ENCODE results near the gene ARID1A. TPM values are rescaled to one million over a fixed set of nuclear protein-coding genes. Genes with fewer than 3 reads are reported as not detected.

ARID1A gene
- polyA plus RNA-seq, 3 donors = 6.6 to 84.4 (median 9.5) TPM

DNA sequence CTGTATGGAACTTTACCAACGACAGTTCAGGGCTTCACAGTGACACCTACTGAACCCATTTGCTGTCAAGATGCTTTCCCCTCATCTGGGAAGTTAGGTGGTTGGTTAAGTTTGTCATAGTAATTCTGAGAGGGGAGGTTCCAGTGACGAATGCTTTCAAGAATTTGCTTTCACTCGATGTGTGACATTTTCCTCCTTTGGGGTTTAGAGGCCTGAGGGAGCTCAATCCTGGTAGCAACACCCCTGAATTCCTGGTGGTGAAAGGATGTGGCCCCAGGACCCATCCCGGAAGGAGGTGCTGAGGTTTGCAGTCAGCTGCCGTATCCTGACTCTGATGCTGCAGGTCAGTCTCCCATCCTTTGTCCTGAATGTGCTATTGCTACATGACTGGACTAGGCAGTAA lies 94.7 kb downstream of the ARID1A start:
- peaks cover 17 to 41% of the 10 kb centered on the region in 2 donors for H3K36me3 ChIP-seq (replicated peaks in 1 of 2; ENCODE audit: control insufficient read depth in 1 of 2, insufficient read depth in 2 of 2, low read length in 2 of 2)
- Mint-ChIP-seq H3K4me1 (peaks cover 37% of the 10 kb centered on the region), H3K36me3 (peaks cover 26 to 30% of the 10 kb centered on the region in 2 donors), H3K9me3 (no peaks in the 10 kb centered on the region), H3K4me3 (no peak overlapping the region), H3K27ac (peak overlapping the region in 1 of 7 donors; percentile 60), H3K27me3 (ENCODE audit: low read depth in 3 of 3) (peaks cover 0 to 2% (median 0%) of the 10 kb centered on the region in 3 donors)
- no peak for DNase-seq
- 74% methylated on average over 4 of the region's 5 CpGs for WGBS (ENCODE audit: insufficient coverage)
- H2AFZ ChIP-seq (ENCODE audit: insufficient read depth, low read depth, low read length, poor library complexity, severe bottlenecking) = no peak overlapping the region
- H3K27me3 ChIP-seq (ENCODE audit: control insufficient read depth in 2 of 2, insufficient read depth in 2 of 2, low read length in 2 of 2) = no peaks in the 10 kb centered on the region
- intact Hi-C loops (cut with micrococcal nuclease) = no loop called here
- TF ChIP-seq CTCF (IDR thresholded peaks at IDR 0.05) = no peak
- H3K4me2 ChIP-seq (replicated peaks; ENCODE audit: extremely low read depth, low read length, poor library complexity, severe bottlenecking) = no peak overlapping the region
- peaks cover 22% of the 10 kb centered on the region for H3K79me2 ChIP-seq (ENCODE audit: insufficient read depth, low read length)
- H3K9me3 ChIP-seq (replicated peaks in 1 of 2; ENCODE audit: control insufficient read depth in 1 of 2, insufficient read depth in 1 of 2, low read length in 2 of 2) = no peaks in the 10 kb centered on the region
- no peak overlapping the region for H3K27ac ChIP-seq (ENCODE audit: low read depth in 1 of 2, low read length in 2 of 2)
- H3K4me3 ChIP-seq (replicated peaks in 1 of 3; ENCODE audit: low read depth in 2 of 3, low read length in 3 of 3) = no peak overlapping the region
- H4K20me1 ChIP-seq (ENCODE audit: insufficient read depth, low read length) = no peaks in the 10 kb centered on the region
- H3K9ac ChIP-seq (ENCODE audit: insufficient read depth, low read length, poor library complexity, severe bottlenecking) = no peak overlapping the region
- H3K4me1 ChIP-seq (ENCODE audit: control insufficient read depth in 1 of 2, insufficient read depth in 2 of 2, low read length in 2 of 2) = peaks cover 25 to 33% of the 10 kb centered on the region in 2 donors

GRCh38 chr1:26791148-26791547 lies 95.3 kb downstream of the ARID1A start:
- Histone ChIP-seq H3K4me3 (replicated peaks in 1 of 3; ENCODE audit: low read depth in 2 of 3, low read length in 3 of 3) (no peak overlapping the region), H3K9me3 (replicated peaks in 1 of 2; ENCODE audit: control insufficient read depth in 1 of 2, insufficient read depth in 1 of 2, low read length in 2 of 2) (no peaks in the 10 kb centered on the region), H3K27me3 (ENCODE audit: control insufficient read depth in 2 of 2, insufficient read depth in 2 of 2, low read length in 2 of 2) (no peaks in the 10 kb centered on the region), H3K79me2 (ENCODE audit: insufficient read depth, low read length) (peaks cover 21% of the 10 kb centered on the region), H3K36me3 (replicated peaks in 1 of 2; ENCODE audit: control insufficient read depth in 1 of 2, insufficient read depth in 2 of 2, low read length in 2 of 2) (peaks cover 17 to 41% of the 10 kb centered on the region in 2 donors), H3K9ac (ENCODE audit: insufficient read depth, low read length, poor library complexity, severe bottlenecking) (no peak overlapping the region), H4K20me1 (ENCODE audit: insufficient read depth, low read length) (no peaks in the 10 kb centered on the region), H3K4me2 (replicated peaks; ENCODE audit: extremely low read depth, low read length, poor library complexity, severe bottlenecking) (no peak overlapping the region), H3K4me1 (ENCODE audit: control insufficient read depth in 1 of 2, insufficient read depth in 2 of 2, low read length in 2 of 2) (peaks cover 19 to 27% of the 10 kb centered on the region in 2 donors), H3K27ac (ENCODE audit: low read depth in 1 of 2, low read length in 2 of 2) (no peak overlapping the region), H2AFZ (ENCODE audit: insufficient read depth, low read depth, low read length, poor library complexity, severe bottlenecking) (no peak overlapping the region)
- Mint-ChIP-seq H3K9me3 (peaks cover 0 to 4% (median 0%) of the 10 kb centered on the region in 7 donors), H3K27me3 (ENCODE audit: low read depth in 3 of 3) (peaks cover 0 to 2% (median 0%) of the 10 kb centered on the region in 3 donors), H3K27ac (no peak overlapping the region), H3K4me1 (peaks cover 31% of the 10 kb centered on the region), H3K4me3 (no peak overlapping the region), H3K36me3 (peaks cover 26 to 31% of the 10 kb centered on the region in 2 donors)
- no peak for TF ChIP-seq CTCF (IDR thresholded peaks at IDR 0.05)
- DNase-seq = no peak
- WGBS (ENCODE audit: insufficient coverage) = 40% methylated on average over 2 of the region's 6 CpGs
- intact Hi-C loops (cut with micrococcal nuclease) = no loop called here
